Brain microvascular endothelial cell (primary cell): ENCODE data around the gene HTR5A.
"Not testable (repeated sequence)": the region's sequence is repeated elsewhere in the genome, so short reads cannot be mapped to it uniquely, and the experiment has no call there.

Experiments used
- DNase-seq: peaks from one replicate; pipeline ENCODE4 v3.0.0-alpha.2; 2020
- H3K27ac ChIP-seq: fragments of 250-450 bp; sonication (Bioruptor Pico); 2 replicates; pipeline ENCODE4 v1.5.1; 2020; ENCODE audit warnings: mild to moderate bottlenecking, moderate library complexity
- H3K27me3 ChIP-seq: fragments of 250-450 bp; sonication (Bioruptor Pico); replicated peaks from 2 replicates; pipeline ENCODE4 v1.5.1; 2020; ENCODE audit warnings: mild to moderate bottlenecking
- H3K36me3 ChIP-seq: fragments of 250-450 bp; sonication (Bioruptor Pico); replicated peaks from 2 replicates; pipeline ENCODE4 v1.5.1; 2020; ENCODE audit warnings: mild to moderate bottlenecking
- H3K4me3 ChIP-seq: 2 replicates; pipeline ENCODE4 v1.5.1; 2011; ENCODE audit warnings: low read depth, mild to moderate bottlenecking, control low read depth, low read length, moderate library complexity
- in situ Hi-C: cut with HindIII; loops from 2 replicates; pipeline ENCODE4 v1.10.0; 2017; ENCODE audit warnings: low sequenced_read_pairs, low pct_ligation_motif_present
- TF ChIP-seq, protein P1 (sequence below): IDR thresholded peaks from 2 replicates; pipeline ENCODE4 v1.5.1; 2011; ENCODE audit warnings: low read depth, mild to moderate bottlenecking, moderate library complexity, low read length, control low read depth, inconsistent platforms; ENCODE audit errors: missing control alignments

Gene HTR5A

DNA sequence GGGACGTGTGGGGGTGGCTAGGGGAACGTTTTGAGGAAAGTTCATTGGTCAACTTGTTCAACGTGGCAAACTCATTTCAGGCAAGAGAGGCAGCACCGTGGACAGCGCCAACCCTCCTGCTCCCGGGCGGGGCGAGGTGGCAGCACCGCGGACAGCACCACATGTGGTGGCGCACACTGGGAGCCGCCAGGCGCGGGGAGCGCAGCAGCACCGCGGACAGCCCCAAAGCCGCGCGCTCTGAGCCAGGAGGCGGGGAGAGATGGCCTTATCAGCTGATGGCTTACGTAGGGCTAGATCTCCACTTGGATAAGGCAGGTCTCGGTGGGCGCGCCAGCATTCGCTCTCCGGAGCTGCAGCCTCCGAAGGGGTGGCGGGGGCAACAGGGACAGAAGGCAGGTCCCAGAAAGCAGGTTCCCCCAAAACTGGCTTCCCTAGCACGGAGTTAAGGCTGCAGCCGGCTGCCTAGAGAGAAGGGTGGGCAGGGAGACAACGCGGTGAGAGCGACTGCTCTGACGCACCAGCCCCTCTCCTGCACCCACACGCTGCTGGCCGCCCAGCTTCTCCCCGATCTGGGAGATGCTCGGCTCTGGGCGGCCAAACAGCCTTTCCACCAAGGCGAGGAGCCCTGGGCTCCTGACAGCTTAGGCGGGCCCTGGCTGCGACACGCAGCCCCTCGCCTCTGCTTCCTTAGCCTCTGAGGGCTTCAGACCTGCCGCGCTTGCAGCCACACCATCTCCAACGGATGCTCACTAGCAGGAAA lies at the start of gene HTR5A:
Gene HTR5A, plus strand, starts transcription at position 333 of the 760 bp plus-strand sequence. CDS start 576 bp downstream, outside the sequence.
- DNase-seq: peak; percentile 83
- in situ Hi-C loops: no loop called here
- no peaks in the 10 kb centered on the region for H3K36me3 ChIP-seq

DNA sequence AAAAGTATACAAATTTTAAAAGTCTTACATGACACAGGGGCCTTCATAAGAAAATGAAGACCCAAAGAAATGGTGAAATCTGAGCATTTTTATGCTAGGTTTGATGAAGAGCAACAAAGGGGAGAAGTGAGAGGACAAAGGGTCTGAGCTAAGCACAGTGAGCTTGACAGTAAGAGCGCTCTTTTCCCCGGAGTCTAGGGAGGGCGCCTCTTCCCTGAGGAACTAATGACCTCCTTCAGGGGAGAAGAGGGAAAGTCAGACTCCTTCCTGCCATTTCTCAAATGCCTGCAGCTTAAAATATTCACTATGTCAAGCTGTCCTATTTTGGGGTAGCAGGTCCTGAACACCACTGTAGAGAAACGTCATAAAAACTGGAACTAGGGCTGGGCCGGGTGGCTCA lies 49.1 kb upstream of the HTR5A start:
- H3K27me3 ChIP-seq: no peaks in the 10 kb centered on the region
- H3K4me3 ChIP-seq: no peak overlapping the region
- H3K36me3 ChIP-seq: no peaks in the 10 kb centered on the region
- no peak overlapping the region for H3K27ac ChIP-seq
- TF ChIP-seq, protein P1, sequence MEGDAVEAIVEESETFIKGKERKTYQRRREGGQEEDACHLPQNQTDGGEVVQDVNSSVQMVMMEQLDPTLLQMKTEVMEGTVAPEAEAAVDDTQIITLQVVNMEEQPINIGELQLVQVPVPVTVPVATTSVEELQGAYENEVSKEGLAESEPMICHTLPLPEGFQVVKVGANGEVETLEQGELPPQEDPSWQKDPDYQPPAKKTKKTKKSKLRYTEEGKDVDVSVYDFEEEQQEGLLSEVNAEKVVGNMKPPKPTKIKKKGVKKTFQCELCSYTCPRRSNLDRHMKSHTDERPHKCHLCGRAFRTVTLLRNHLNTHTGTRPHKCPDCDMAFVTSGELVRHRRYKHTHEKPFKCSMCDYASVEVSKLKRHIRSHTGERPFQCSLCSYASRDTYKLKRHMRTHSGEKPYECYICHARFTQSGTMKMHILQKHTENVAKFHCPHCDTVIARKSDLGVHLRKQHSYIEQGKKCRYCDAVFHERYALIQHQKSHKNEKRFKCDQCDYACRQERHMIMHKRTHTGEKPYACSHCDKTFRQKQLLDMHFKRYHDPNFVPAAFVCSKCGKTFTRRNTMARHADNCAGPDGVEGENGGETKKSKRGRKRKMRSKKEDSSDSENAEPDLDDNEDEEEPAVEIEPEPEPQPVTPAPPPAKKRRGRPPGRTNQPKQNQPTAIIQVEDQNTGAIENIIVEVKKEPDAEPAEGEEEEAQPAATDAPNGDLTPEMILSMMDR: no peak
- no peak for DNase-seq
- in situ Hi-C loops: no loop called here

More for the DNA sequence above, at the start of gene HTR5A:
- no peak within 1 kb of the TSS for H3K27ac ChIP-seq
- no peak within 1 kb of the TSS for H3K4me3 ChIP-seq
- peaks cover 5% of the 10 kb centered on the region for H3K27me3 ChIP-seq
- TF ChIP-seq, protein P1: no peak

DNA sequence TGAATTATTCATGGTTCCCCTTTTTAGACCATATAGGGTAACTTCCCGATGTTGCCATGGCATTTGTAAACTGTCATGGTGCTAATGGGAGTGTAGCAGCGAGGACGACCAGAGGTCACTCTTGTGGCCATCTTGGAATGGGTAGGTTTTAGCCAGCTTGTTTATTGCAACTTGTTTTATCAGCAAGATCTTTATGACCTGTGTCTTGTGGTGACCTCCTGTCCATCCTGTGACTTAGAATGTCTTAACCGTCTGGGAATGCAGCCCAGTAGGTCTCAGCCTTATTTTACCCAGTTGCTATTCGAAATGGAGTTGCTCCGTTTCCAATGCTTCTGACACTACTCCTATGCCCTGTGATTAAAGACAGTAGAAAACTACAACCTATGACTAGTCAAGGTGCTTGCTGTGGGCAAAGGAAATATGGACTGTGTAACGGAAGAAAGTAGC lies 48.4 kb upstream of the HTR5A start:
- in situ Hi-C loops: no loop called here
- no peaks in the 10 kb centered on the region for H3K27me3 ChIP-seq
- TF ChIP-seq, protein P1: no peak
- H3K36me3 ChIP-seq: no peaks in the 10 kb centered on the region
- H3K27ac ChIP-seq: no peak overlapping the region
- no peak for DNase-seq
- H3K4me3 ChIP-seq: no peak overlapping the region

DNA sequence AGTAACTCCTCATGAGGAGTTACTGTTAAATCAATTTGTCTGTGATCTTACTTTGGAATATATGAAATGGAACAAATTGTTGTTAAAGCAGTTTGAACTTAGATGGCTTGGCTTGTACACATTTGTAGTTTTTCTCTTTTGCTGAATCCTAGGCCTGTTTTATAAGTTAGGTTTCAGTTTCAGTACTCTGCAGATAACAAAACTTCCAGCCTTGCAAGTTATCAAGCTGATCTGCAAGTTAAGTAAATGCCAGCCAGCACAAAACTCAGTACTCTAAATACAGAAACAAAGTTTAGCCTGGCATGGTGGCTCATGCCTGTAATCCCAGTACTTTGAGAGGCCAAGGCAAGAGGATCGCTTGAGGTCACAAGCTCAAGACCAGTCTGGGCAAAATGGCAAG lies 42.2 kb upstream of the HTR5A start:
- DNase-seq: no peak
- in situ Hi-C loops: no loop called here
- TF ChIP-seq, protein P1: no peak
- H3K36me3 ChIP-seq: no peaks in the 10 kb centered on the region
- H3K27ac ChIP-seq: no peak overlapping the region
- H3K27me3 ChIP-seq: no peaks in the 10 kb centered on the region
- H3K4me3 ChIP-seq: no peak overlapping the region

DNA sequence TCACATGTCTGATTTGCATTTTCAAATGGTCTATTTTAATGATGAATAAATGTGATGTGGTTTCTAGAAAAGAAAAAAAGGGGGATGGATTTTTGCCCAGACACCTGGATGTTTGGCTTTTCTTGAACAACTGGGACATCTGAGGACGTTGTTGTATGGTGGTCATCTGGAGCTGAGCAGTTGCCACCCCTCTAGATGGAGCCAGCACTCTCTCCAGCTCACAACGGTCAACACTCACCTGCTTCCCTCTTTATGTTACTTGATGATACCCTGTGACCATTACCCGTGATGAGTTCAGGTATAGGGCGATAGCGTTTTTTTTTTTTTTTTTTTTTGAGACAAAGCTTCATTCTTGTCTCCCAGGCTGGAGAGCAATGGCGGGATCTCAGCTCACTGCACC lies 37.1 kb upstream of the HTR5A start:
- no peak overlapping the region for H3K27ac ChIP-seq
- DNase-seq: no peak
- no peak overlapping the region for H3K4me3 ChIP-seq
- TF ChIP-seq, protein P1: no peak
- H3K27me3 ChIP-seq: no peaks in the 10 kb centered on the region
- in situ Hi-C loops: no loop called here
- H3K36me3 ChIP-seq: no peaks in the 10 kb centered on the region

DNA sequence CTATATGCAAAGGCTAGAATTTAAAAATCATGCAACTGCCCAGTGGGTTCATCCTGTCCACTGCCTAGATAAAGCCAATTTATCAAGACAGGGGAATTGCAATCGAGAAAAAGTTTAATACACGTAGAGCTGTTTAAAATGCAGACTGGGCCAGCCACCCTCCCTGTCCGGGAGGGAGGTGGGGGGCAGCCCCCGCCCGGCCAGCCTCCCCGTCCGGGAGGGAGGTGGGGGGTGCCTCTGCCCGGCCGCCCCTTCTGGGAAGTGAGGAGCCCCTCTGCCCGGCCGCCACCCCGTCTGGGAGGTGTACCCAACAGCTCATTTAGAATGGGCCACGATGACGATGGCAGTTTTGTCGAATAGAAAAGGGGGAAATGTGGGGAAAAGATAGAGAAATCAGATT lies 35.6 kb upstream of the HTR5A start:
- DNase-seq, H3K27ac ChIP-seq, H3K4me3 ChIP-seq, H3K27me3 ChIP-seq, in situ Hi-C loops, H3K36me3 ChIP-seq: not testable (repeated sequence)
